Parathyroid adenoma (tissue), 2 donors: Measurements from ENCODE around the gene FAM53B.

ENCODE experiments used
- H2AFZ ChIP-seq: fragments of 300-600 bp; sonication (generic); one replicate; pipeline ENCODE4 v1.7.0; 2017; ENCODE audit warnings: antibody characterized with exemption, mild to moderate bottlenecking
- H3K27ac ChIP-seq: fragments of 300-600 bp; sonication (generic); one replicate; pipeline ENCODE4 v1.7.0; 2017
- H3K27me3 ChIP-seq: fragments of 300-600 bp; sonication (generic); one replicate; pipeline ENCODE4 v1.7.0; 2017; ENCODE audit warnings: low read length; ENCODE audit not compliant: control insufficient read depth, insufficient read depth
- H3K36me3 ChIP-seq: fragments of 300-600 bp; sonication (generic); one replicate; pipeline ENCODE4 v1.7.0; 2017; ENCODE audit warnings: low read length; ENCODE audit not compliant: control insufficient read depth, insufficient read depth
- H3K4me1 ChIP-seq: fragments of 300-600 bp; sonication (generic); one replicate; pipeline ENCODE4 v1.7.0; 2017; ENCODE audit warnings: control low read depth
- H3K4me2 ChIP-seq: fragments of 300-600 bp; sonication (generic); one replicate; pipeline ENCODE4 v1.7.0; 2017; ENCODE audit warnings: low read length
- H3K4me3 ChIP-seq: fragments of 300-600 bp; sonication (generic); one replicate; pipeline ENCODE4 v1.7.0; 2017; ENCODE audit warnings: low read depth, low read length
- H3K79me2 ChIP-seq: fragments of 300-600 bp; sonication (generic); one replicate; pipeline ENCODE4 v1.7.0; 2017; ENCODE audit warnings: control low read depth
- H3K9ac ChIP-seq: fragments of 300-600 bp; sonication (generic); one replicate; pipeline ENCODE4 v1.7.0; 2017; ENCODE audit warnings: mild to moderate bottlenecking
- H3K9me3 ChIP-seq: fragments of 300-600 bp; sonication (generic); one replicate; pipeline ENCODE4 v1.7.0; 2017; ENCODE audit warnings: low read length; ENCODE audit not compliant: control insufficient read depth
- CTCF ChIP-seq: fragments of 300-600 bp; sonication (generic); IDR thresholded peaks from one replicate; pipeline ENCODE4 v1.7.0; 2017; ENCODE audit warnings: antibody characterized with exemption, mild to moderate bottlenecking
- donor health status: primary hyperparathyroidism.

The FAM53B gene

DNA sequence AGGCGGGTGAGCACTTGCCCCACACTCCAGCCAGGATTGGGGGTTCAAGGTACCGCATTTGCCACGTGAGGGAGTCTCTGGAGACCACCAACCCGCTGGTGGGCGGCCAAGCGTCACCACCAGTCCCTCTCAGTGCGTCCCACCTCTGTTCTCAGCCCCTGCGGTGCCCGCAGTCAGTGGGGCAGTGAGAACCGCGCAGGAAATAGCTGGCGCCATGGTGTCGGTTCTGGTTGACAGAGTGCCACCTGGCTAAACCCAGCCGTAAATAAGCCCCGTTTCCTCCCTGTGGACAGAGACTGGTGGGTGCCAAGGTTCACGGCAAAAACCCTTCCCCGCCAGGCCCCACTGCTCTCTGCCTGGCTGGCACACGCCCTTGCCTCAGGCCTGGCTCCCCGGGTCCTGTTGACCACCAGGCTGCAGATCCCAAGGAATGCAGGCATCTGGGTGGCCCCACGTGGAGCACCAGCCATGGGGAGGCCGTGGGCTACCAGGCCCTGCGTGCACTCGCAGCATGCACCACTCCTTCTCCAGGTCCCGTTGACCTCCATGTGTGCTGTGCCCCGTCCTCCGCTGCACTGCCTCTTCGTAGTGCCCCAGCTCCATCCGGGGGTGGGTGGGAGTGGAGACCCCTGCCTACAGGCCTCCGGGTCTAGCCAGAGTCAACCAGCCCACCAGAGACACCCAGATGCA, 142.6 kb downstream of the FAM53B start:
- Histone ChIP-seq H3K4me2 (no peak overlapping the region), H3K4me3 (no peak overlapping the region), H3K9ac (no peak overlapping the region), H3K9me3 (no peaks in the 10 kb centered on the region), H2AFZ (no peak overlapping the region), H3K36me3 (no peaks in the 10 kb centered on the region), H3K79me2 (no peaks in the 10 kb centered on the region), H3K27me3 (no peaks in the 10 kb centered on the region), H3K27ac (no peak overlapping the region), H3K4me1 (peaks cover 22% of the 10 kb centered on the region)
- TF ChIP-seq CTCF, result no peak

DNA sequence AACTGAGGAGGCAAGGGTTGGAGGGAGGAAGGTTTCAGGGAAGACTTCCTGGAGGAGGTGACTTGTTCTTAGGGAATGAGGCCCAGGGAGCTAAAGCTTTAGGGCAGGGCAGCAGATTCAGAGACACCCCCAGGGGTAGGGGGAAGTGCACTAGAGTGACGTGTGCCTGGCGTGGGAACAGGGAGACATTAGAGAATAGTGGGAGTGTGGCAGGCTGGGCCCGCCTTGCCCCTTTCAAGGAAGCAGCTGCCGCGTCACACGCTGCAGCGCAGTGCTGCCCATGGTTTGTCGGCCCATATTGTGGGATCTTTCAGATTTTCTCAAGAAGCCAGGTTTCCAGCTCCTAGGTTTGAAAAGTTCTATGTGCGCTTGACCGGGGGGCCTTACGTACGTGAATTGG, 143.2 kb downstream of the FAM53B start:
- no peak overlapping the region for H3K4me2 ChIP-seq
- no peak for TF ChIP-seq CTCF
- H3K4me1 ChIP-seq, result peaks cover 22% of the 10 kb centered on the region
- no peaks in the 10 kb centered on the region for H3K9me3 ChIP-seq
- no peaks in the 10 kb centered on the region for H3K36me3 ChIP-seq
- H3K27me3 ChIP-seq, result no peaks in the 10 kb centered on the region
- H3K27ac ChIP-seq, result no peak overlapping the region
- H2AFZ ChIP-seq, result no peak overlapping the region
- no peak overlapping the region for H3K9ac ChIP-seq
- no peak overlapping the region for H3K4me3 ChIP-seq
- no peaks in the 10 kb centered on the region for H3K79me2 ChIP-seq

- Histone ChIP-seq H2AFZ (no peak overlapping the region), H3K36me3 (no peaks in the 10 kb centered on the region), H3K9me3 (no peaks in the 10 kb centered on the region), H3K9ac (no peak overlapping the region), H3K4me2 (no peak overlapping the region), H3K4me1 (peaks cover 21% of the 10 kb centered on the region), H3K79me2 (no peaks in the 10 kb centered on the region), H3K27ac (no peak overlapping the region), H3K4me3 (no peak overlapping the region), H3K27me3 (no peaks in the 10 kb centered on the region)
- TF ChIP-seq CTCF, result no peak
These were observed 143.9 kb downstream of the FAM53B start for GRCh38 chr10:124600051-124600880.

- H3K36me3 ChIP-seq, result no peaks in the 10 kb centered on the region
- H3K9me3 ChIP-seq, result no peaks in the 10 kb centered on the region
- H3K4me1 ChIP-seq, result peaks cover 15% of the 10 kb centered on the region
- H3K27me3 ChIP-seq, result no peaks in the 10 kb centered on the region
- no peak overlapping the region for H3K4me3 ChIP-seq
- no peak overlapping the region for H3K9ac ChIP-seq
- H3K4me2 ChIP-seq, result no peak overlapping the region
- no peaks in the 10 kb centered on the region for H3K79me2 ChIP-seq
- no peak for TF ChIP-seq CTCF
- no peak overlapping the region for H3K27ac ChIP-seq
- no peak overlapping the region for H2AFZ ChIP-seq
These were observed 144.6 kb downstream of the FAM53B start for GRCh38 chr10:124599588-124600050.
